ENCODE measurements around the gene PERM1.
A peak's percentile ranks its signal among the peaks of the same experiment; 100 is the strongest.

The PERM1 gene

DNA sequence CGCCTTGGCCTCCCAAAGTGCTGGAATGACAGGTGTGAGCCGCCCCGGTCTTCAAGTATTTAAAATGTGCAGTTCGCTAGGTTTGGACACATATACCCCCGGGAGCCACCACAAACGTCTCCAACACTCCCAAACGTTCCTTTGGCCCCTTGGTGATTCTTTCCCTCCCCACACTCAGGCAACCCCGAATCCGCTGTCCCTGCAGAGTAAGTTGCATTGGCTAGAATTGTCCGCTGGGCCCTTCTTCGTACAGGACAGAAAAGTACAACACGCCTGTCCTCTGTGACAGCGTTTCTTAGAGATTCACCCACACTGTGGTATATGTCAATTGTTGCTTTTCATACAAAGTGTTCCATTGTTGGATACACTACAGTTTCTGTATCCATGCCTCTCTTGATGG is 3.2 kb upstream of the PERM1 start:
- Histone ChIP-seq H3K4me2 (ENCODE audit: low read depth, low read length, poor library complexity, severe bottlenecking) (no peak overlapping the region), H3K9ac (ENCODE audit: low read length) (no peak overlapping the region), H3K27ac (ENCODE audit: low read depth, low read length) (no peak overlapping the region), H3K27me3 (ENCODE audit: low read length) (no peaks in the 10 kb centered on the region), H2AFZ (ENCODE audit: low read depth, low read length, severe bottlenecking) (no peak overlapping the region), H3K79me2 (ENCODE audit: insufficient read depth, low read length) (no peaks in the 10 kb centered on the region), H4K20me1 (ENCODE audit: low read depth, low read length) (no peaks in the 10 kb centered on the region), H3K4me3 (ENCODE audit: insufficient read depth, low read length, poor library complexity, severe bottlenecking) (no peak overlapping the region), H3K36me3 (ENCODE audit: low read length) (no peaks in the 10 kb centered on the region), H3K9me2 (replicated peaks; ENCODE audit: insufficient read depth, low read length) (no peaks in the 10 kb centered on the region), H3F3A (ENCODE audit: insufficient read depth) (no peaks in the 10 kb centered on the region), H3K9me3 (ENCODE audit: insufficient read depth, low read length) (no peaks in the 10 kb centered on the region)
- TF ChIP-seq CTCF (IDR thresholded peaks at IDR 0.05; ENCODE audit: insufficient read depth, low read length, poor library complexity, severe bottlenecking), result no peak
- no peak for TF ChIP-seq EZH2phosphoT487 (conservative IDR thresholded peaks at IDR 0.05; ENCODE audit: low read length)

GRCh38 chr1:984476-984814 is 2.6 kb upstream of the PERM1 start:
- H2AFZ ChIP-seq (ENCODE audit: low read depth, low read length, severe bottlenecking), result no peak overlapping the region
- no peaks in the 10 kb centered on the region for H3K9me3 ChIP-seq (ENCODE audit: insufficient read depth, low read length)
- H3K27me3 ChIP-seq (ENCODE audit: low read length), result no peaks in the 10 kb centered on the region
- H3K4me3 ChIP-seq (ENCODE audit: insufficient read depth, low read length, poor library complexity, severe bottlenecking), result no peak overlapping the region
- TF ChIP-seq EZH2phosphoT487 (conservative IDR thresholded peaks at IDR 0.05; ENCODE audit: low read length), result no peak
- no peak for TF ChIP-seq CTCF (IDR thresholded peaks at IDR 0.05; ENCODE audit: insufficient read depth, low read length, poor library complexity, severe bottlenecking)
- H3K9me2 ChIP-seq (replicated peaks; ENCODE audit: insufficient read depth, low read length), result no peaks in the 10 kb centered on the region
- H3K36me3 ChIP-seq (ENCODE audit: low read length), result no peaks in the 10 kb centered on the region
- H3K9ac ChIP-seq (ENCODE audit: low read length), result no peak overlapping the region
- no peak overlapping the region for H3K4me2 ChIP-seq (ENCODE audit: low read depth, low read length, poor library complexity, severe bottlenecking)
- no peaks in the 10 kb centered on the region for H4K20me1 ChIP-seq (ENCODE audit: low read depth, low read length)
- H3K79me2 ChIP-seq (ENCODE audit: insufficient read depth, low read length), result no peaks in the 10 kb centered on the region
- no peaks in the 10 kb centered on the region for H3F3A ChIP-seq (ENCODE audit: insufficient read depth)
- H3K27ac ChIP-seq (ENCODE audit: low read depth, low read length), result no peak overlapping the region

- Histone ChIP-seq H3K9me3 (ENCODE audit: insufficient read depth, low read length) (no peaks in the 10 kb centered on the region), H3K4me2 (ENCODE audit: low read depth, low read length, poor library complexity, severe bottlenecking) (no peak overlapping the region), H3K27me3 (ENCODE audit: low read length) (no peaks in the 10 kb centered on the region), H3K79me2 (ENCODE audit: insufficient read depth, low read length) (no peaks in the 10 kb centered on the region), H3K36me3 (ENCODE audit: low read length) (no peaks in the 10 kb centered on the region), H4K20me1 (ENCODE audit: low read depth, low read length) (no peaks in the 10 kb centered on the region), H3K4me3 (ENCODE audit: insufficient read depth, low read length, poor library complexity, severe bottlenecking) (no peak overlapping the region), H3K27ac (ENCODE audit: low read depth, low read length) (no peak overlapping the region), H3K9me2 (replicated peaks; ENCODE audit: insufficient read depth, low read length) (no peaks in the 10 kb centered on the region), H3F3A (ENCODE audit: insufficient read depth) (no peaks in the 10 kb centered on the region), H2AFZ (ENCODE audit: low read depth, low read length, severe bottlenecking) (no peak overlapping the region), H3K9ac (ENCODE audit: low read length) (no peak overlapping the region)
- TF ChIP-seq CTCF (IDR thresholded peaks at IDR 0.05; ENCODE audit: insufficient read depth, low read length, poor library complexity, severe bottlenecking) (peak; percentile 63), EZH2phosphoT487 (conservative IDR thresholded peaks at IDR 0.05; ENCODE audit: low read length) (no peak)
Measured at GRCh38 chr1:983798-984475, 2.0 kb upstream of the PERM1 start.

Data from SU-DHL-6 (cell line).